Measurements from ENCODE around the gene SLC17A2. TPM values are rescaled to one million over a fixed set of nuclear protein-coding genes. Genes with fewer than 3 reads are reported as not detected.

The SLC17A2 gene, protein sequence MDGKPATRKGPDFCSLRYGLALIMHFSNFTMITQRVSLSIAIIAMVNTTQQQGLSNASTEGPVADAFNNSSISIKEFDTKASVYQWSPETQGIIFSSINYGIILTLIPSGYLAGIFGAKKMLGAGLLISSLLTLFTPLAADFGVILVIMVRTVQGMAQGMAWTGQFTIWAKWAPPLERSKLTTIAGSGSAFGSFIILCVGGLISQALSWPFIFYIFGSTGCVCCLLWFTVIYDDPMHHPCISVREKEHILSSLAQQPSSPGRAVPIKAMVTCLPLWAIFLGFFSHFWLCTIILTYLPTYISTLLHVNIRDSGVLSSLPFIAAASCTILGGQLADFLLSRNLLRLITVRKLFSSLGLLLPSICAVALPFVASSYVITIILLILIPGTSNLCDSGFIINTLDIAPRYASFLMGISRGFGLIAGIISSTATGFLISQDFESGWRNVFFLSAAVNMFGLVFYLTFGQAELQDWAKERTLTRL
- not detected in 2 replicates for total RNA-seq

DNA sequence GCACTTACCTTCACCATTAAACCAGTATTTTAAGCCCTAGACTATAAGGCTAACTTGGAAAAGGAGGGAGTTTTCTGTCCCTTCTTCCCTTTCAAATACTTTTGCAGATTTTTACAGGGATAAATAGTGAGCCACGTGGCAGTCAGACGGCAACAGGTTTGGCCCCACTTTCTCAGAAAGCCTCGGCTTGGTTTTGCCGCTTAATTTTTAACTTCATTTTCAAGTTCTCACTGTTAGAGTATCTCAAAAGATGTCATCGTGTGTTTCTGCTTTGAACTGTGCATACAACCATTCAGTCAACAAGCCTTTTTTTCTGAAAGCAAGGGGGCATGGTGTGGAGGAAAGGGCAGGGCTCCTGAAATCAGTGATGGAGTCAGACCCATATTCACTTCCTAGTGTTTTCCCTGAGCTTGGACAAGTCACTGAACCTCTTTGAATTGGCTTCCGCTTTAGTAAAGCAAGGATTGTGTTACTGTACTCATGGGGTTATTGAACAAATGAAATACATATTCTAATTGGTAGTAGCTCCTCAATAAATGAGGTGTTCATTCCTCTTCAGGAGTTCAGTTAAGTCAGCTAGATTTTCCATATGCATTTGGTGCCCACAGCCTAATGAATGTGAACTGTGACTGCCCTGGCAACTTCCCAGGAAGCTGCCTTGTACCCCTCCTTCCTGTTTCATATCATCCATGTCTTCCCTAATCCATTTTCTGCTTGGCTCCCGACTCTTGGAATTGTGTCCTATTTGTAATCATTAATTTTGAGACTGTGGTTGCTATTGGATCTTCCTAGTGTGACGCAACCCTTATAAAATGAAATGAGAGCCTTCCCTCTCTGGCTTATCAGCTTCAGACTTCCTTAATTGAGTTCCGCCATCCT lies at the start of gene SLC17A2:
TSS of gene SLC17A2 (minus strand) at position 160 of the 879 bp plus-strand sequence. CDS start 4,895 bp downstream, outside the sequence.

DNA sequence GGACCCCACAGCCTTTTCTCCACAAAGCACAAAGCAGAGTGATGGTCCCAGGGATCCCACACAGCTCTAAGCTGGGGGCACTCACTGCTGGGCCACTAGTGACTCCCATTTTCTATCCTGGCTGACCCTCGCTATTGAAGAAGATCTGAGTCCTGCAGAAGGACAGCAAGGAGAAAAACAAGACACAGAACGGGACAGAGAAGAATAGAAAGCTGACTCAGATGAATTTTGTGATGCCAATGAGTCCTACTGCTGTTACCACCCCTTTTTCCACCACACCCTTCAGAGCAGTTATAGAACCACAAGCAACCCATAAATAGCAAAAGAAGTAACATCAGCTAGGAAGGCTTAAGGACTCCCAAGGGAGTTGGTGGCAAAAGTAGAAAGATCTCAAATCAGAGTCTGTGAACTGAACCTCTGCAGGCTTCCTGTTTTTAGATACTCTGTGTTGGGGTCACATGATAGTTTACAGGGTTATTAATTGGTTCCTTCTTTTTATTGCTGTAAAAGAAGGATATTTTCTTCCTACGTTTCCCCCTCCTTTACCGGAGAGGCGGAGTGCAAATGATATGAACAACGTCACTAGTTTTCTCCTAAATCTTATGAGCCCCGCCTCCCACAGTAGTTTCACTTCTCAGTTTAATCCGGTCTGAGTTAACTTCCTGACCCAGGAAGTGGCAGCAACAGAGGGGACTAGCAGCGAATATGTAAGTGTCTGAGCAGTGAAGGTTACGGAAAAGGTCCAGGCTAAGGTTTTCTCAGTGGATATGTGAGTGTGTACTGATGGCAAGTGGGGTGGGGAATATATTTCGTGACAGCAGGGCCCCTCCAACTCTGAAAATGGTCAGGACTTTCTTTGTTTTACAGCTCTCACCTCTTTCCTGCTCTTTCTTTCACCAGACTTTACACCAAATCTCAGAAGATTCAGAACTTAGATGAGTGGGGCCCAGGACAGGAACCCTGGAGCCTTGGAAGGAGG lies 31.9 kb upstream of the SLC17A2 start, which contains the start of gene TRIM38:
TSS of gene TRIM38 (plus strand) at position 654 of the 979 bp plus-strand sequence. CDS start 3,721 bp downstream, outside the sequence.

DNA sequence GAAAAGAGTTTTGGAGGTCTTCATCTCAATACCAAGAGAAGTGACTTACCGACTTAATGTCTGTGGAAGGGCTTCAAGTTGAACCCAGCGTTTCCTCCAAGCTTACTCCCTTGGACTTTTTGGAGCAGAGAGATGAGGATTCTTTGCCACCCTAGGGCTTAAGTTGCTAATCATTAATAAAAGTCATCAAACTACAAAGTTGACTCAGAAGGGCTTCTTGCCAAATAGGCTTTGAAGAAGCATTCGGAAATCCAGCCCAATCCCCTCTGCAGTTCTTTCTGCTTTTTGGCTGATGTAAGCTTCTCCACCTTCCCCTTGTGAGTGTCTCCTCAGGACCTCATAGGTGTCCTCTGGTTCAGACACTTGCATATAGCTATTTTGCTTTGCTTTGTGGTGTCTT lies 56.4 kb downstream of the SLC17A2 start, which contains the start of gene SLC17A3:
TSS of gene SLC17A3 (minus strand) at position 126 of the 400 bp plus-strand sequence. CDS start 5,856 bp downstream, outside the sequence.

Other genes with a start within 250 kb of the SLC17A2 start
- gene SLC17A4, start 175.9 kb downstream of the SLC17A2 start, total RNA-seq, result not detected in 2 replicates
- gene SLC17A1, start 98.6 kb downstream of the SLC17A2 start, total RNA-seq, result not detected in 2 replicates
- gene SLC17A3, start 56.4 kb downstream of the SLC17A2 start, total RNA-seq, result not detected in 2 replicates
- 7.0 and 9.2 TPM in 2 replicates for gene TRIM38, start 32.1 kb upstream of the SLC17A2 start, total RNA-seq
- gene HFE, start 156.7 kb upstream of the SLC17A2 start, total RNA-seq, result 6.5 and 19.0 TPM in 2 replicates

Data from cardiac atrium fibroblast (primary cell).